ENCODE data around the gene ALDH18A1. TPM values are rescaled to one million over a fixed set of nuclear protein-coding genes. Genes with fewer than 3 reads are reported as not detected.

The ALDH18A1 gene
- polyA plus RNA-seq, 1 experiment: 125 TPM

DNA sequence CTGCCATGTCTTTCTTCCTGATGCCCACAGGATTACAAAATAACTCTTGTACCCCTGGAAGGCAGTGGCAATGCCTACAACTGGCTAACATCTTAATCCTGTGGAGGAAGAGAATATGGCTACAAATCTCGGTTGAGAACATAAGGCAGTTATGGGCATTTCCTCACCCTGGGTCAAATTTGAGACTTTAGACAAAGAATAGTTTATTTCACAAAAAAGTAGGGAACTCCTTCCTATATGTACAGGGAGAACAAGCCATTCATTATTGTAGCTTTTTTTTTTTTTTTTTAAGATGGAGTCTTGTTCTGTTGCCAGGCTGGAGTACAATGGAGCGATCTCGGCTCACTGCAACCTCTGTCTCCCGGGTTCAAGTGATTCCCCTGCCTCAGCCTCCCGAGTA is 2.6 kb downstream of the ALDH18A1 start:
- H3K9me3 ChIP-seq (ENCODE audit: control insufficient read depth, insufficient read depth, low read length): peaks cover 3% of the 10 kb centered on the region
- DNase-seq (ENCODE audit: low read depth, low spot score): no peak
- ChIA-PET POLR2A (no interaction called here), CTCF (interaction anchor here (0.7 to 3.7 kb wide), 3 partner anchors 40 to 211 kb away, joined by 3 to 32 read pairs (median 8); partner anchors contain the start of gene TCTN3)
- TF ChIP-seq, protein P1, sequence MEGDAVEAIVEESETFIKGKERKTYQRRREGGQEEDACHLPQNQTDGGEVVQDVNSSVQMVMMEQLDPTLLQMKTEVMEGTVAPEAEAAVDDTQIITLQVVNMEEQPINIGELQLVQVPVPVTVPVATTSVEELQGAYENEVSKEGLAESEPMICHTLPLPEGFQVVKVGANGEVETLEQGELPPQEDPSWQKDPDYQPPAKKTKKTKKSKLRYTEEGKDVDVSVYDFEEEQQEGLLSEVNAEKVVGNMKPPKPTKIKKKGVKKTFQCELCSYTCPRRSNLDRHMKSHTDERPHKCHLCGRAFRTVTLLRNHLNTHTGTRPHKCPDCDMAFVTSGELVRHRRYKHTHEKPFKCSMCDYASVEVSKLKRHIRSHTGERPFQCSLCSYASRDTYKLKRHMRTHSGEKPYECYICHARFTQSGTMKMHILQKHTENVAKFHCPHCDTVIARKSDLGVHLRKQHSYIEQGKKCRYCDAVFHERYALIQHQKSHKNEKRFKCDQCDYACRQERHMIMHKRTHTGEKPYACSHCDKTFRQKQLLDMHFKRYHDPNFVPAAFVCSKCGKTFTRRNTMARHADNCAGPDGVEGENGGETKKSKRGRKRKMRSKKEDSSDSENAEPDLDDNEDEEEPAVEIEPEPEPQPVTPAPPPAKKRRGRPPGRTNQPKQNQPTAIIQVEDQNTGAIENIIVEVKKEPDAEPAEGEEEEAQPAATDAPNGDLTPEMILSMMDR (IDR thresholded peaks at IDR 0.05; ENCODE audit: low read depth, low read length): no peak
- H3K4me3 ChIP-seq (ENCODE audit: low read depth, low read length): no peak overlapping the region
- H3K27ac ChIP-seq (ENCODE audit: low read depth, low read length): no peak overlapping the region
- no peaks in the 10 kb centered on the region for H3K27me3 ChIP-seq (ENCODE audit: control insufficient read depth, insufficient read depth, low read length)

GRCh38 chr10:95651346-95652060 is 5.0 kb downstream of the ALDH18A1 start:
- POLR2A ChIA-PET: no interaction called here

DNA sequence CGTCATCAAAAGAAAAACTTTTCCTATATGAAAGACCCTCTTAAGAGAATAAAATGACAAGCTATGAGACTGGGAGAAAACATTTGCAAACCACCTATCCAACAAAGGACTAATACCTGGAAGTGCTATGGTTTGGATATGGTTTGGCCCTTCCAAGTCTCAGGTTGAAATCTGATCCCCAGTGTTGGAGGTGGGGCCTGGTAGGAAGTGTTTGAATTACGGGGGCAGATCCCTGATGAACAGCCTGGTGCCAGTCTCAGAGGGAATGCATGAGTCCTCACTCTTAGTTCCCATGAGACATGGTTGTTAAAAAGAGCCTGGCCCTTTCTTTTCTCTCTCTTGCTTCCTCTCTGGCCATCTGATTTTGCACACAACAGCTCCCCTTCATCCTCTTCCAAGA is 6.3 kb downstream of the ALDH18A1 start:
- Histone ChIP-seq H3K27ac (ENCODE audit: low read depth, low read length) (peak overlapping the region; percentile 2), H3K9me3 (ENCODE audit: control insufficient read depth, insufficient read depth, low read length) (peaks cover 3% of the 10 kb centered on the region), H3K4me3 (ENCODE audit: low read depth, low read length) (no peak overlapping the region), H3K27me3 (ENCODE audit: control insufficient read depth, insufficient read depth, low read length) (no peaks in the 10 kb centered on the region)
- TF ChIP-seq, protein P1 (IDR thresholded peaks at IDR 0.05; ENCODE audit: low read depth, low read length): no peak
- POLR2A ChIA-PET: no interaction called here
- CTCF ChIA-PET: interaction anchor here (0.7 to 3.9 kb wide), 3 partner anchors 44 to 689 kb away, joined by 4 to 24 read pairs (median 5); partner anchors contain the start of gene TCTN3
- DNase-seq (ENCODE audit: low read depth, low spot score): no peak

More at GRCh38 chr10:95651346-95652060, 5.0 kb downstream of the ALDH18A1 start:
- Histone ChIP-seq H3K27me3 (ENCODE audit: control insufficient read depth, insufficient read depth, low read length) (no peaks in the 10 kb centered on the region), H3K4me3 (ENCODE audit: low read depth, low read length) (no peak overlapping the region), H3K27ac (ENCODE audit: low read depth, low read length) (no peak overlapping the region), H3K9me3 (ENCODE audit: control insufficient read depth, insufficient read depth, low read length) (peaks cover 3% of the 10 kb centered on the region)
- CTCF ChIA-PET: interaction anchor here (0.9 to 3.9 kb wide), 5 partner anchors 9 to 190 kb away, joined by 4 to 24 read pairs (median 5); partner anchors contain the start of gene TCTN3
- no peak for DNase-seq (ENCODE audit: low read depth, low spot score)
- TF ChIP-seq, protein P1 (IDR thresholded peaks at IDR 0.05; ENCODE audit: low read depth, low read length): no peak

GRCh38 chr10:95648138-95648537 is 8.4 kb downstream of the ALDH18A1 start:
- Histone ChIP-seq H3K9me3 (ENCODE audit: control insufficient read depth, insufficient read depth, low read length) (peaks cover 3% of the 10 kb centered on the region), H3K4me3 (ENCODE audit: low read depth, low read length) (no peak overlapping the region), H3K27ac (ENCODE audit: low read depth, low read length) (no peak overlapping the region), H3K27me3 (ENCODE audit: control insufficient read depth, insufficient read depth, low read length) (no peaks in the 10 kb centered on the region)
- TF ChIP-seq, protein P1 (IDR thresholded peaks at IDR 0.05; ENCODE audit: low read depth, low read length): no peak
- POLR2A ChIA-PET: no interaction called here
- DNase-seq (ENCODE audit: low read depth, low spot score): no peak
- CTCF ChIA-PET: interaction anchor here (3.9 kb wide), 1 partner anchor 46 kb away, joined by 24 read pairs; the partner anchor contains the start of gene TCTN3

DNA sequence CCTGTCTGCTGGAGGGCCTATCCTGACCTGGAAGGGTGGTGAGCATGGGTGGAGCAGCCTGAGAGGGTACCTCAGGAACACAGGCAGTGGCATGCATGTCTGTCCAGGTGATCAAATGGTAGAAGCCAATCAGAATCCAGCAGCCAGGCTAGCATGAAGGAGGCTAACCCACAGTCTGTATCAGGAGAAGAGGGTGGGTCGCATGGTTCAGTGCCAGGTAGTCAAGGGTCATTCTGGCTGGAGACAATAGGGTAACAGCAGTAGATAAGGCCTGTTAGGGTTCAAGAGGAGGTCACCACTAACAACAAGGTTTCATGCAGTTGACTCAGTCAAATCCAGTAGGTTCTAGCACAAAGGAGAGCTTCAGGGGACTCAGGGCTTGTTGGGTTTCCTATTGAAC is 10.4 kb downstream of the ALDH18A1 start:
- POLR2A ChIA-PET: no interaction called here
- TF ChIP-seq, protein P1 (IDR thresholded peaks at IDR 0.05; ENCODE audit: low read depth, low read length): no peak
- Histone ChIP-seq H3K27me3 (ENCODE audit: control insufficient read depth, insufficient read depth, low read length) (no peaks in the 10 kb centered on the region), H3K9me3 (ENCODE audit: control insufficient read depth, insufficient read depth, low read length) (no peaks in the 10 kb centered on the region), H3K27ac (ENCODE audit: low read depth, low read length) (no peak overlapping the region), H3K4me3 (ENCODE audit: low read depth, low read length) (no peak overlapping the region)
- no peak for DNase-seq (ENCODE audit: low read depth, low spot score)
- CTCF ChIA-PET: no interaction called here

Data from AG04450 (cell line).